Lower leg skin (tissue), 3 donors: ENCODE data around the gene GZMB.

Experiments used
- POLR2A ChIP-seq, 2 donors: fragments of 450-650 bp; IDR thresholded peaks; one replicate each; pipeline ENCODE4 v1.6.1; 2016 to 2017; ENCODE audit warnings: antibody characterized with exemption in 2 of 2, mild to moderate bottlenecking in 1 of 2, moderate library complexity in 1 of 2
- TF ChIP-seq, protein P1 (sequence below), 3 donors: fragments of 450-650 bp; IDR thresholded peaks; one replicate each; pipeline ENCODE4 v1.5.1; 2016; ENCODE audit warnings: antibody characterized with exemption in 3 of 3, mild to moderate bottlenecking in 3 of 3, moderate library complexity in 2 of 3

- TF ChIP-seq, protein P1, sequence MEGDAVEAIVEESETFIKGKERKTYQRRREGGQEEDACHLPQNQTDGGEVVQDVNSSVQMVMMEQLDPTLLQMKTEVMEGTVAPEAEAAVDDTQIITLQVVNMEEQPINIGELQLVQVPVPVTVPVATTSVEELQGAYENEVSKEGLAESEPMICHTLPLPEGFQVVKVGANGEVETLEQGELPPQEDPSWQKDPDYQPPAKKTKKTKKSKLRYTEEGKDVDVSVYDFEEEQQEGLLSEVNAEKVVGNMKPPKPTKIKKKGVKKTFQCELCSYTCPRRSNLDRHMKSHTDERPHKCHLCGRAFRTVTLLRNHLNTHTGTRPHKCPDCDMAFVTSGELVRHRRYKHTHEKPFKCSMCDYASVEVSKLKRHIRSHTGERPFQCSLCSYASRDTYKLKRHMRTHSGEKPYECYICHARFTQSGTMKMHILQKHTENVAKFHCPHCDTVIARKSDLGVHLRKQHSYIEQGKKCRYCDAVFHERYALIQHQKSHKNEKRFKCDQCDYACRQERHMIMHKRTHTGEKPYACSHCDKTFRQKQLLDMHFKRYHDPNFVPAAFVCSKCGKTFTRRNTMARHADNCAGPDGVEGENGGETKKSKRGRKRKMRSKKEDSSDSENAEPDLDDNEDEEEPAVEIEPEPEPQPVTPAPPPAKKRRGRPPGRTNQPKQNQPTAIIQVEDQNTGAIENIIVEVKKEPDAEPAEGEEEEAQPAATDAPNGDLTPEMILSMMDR (IDR thresholded peaks at IDR 0.05) = no peak
- TF ChIP-seq POLR2A (IDR thresholded peaks at IDR 0.05) = no peak
Measured at GRCh38 chr14:24664366-24664765, 30.4 kb upstream of the GZMB start.
